RPMI8226 (cell line): ENCODE measurements around the gene ZNF672.
"Not testable (repeated sequence)": the region's sequence is repeated elsewhere in the genome, so short reads cannot be mapped to it uniquely, and the experiment has no call there.

Experiments
- DNase-seq: peaks from one replicate; pipeline ENCODE4 v3.0.0-alpha.2; 2015

ZNF672 gene

GRCh38 chr1:248837781-248838356 lies at the start of gene ZNF672:
TSS of gene ZNF672 (plus strand) at chr1:248838224. CDS start at chr1:248847275, 9,051 bp downstream.
- peak; percentile 99 for DNase-seq

GRCh38 chr1:248788327-248788726 lies 49.7 kb upstream of the ZNF672 start:
- no peak for DNase-seq

GRCh38 chr1:248789337-248789736 lies 48.7 kb upstream of the ZNF672 start:
- not testable (repeated sequence) for DNase-seq

- no peak for DNase-seq
Measured at GRCh38 chr1:248790456-248790855, 47.6 kb upstream of the ZNF672 start.

GRCh38 chr1:248791010-248791409 lies 47.0 kb upstream of the ZNF672 start:
- no peak for DNase-seq

- no peak for DNase-seq
Measured at GRCh38 chr1:248792342-248792741, 45.7 kb upstream of the ZNF672 start.

GRCh38 chr1:248793592-248793991 lies 44.4 kb upstream of the ZNF672 start:
- DNase-seq = no peak

GRCh38 chr1:248794663-248795062 lies 43.4 kb upstream of the ZNF672 start:
- not testable (repeated sequence) for DNase-seq

- no peak for DNase-seq
Measured at GRCh38 chr1:248798791-248799190, 39.2 kb upstream of the ZNF672 start.

- no peak for DNase-seq
Measured at GRCh38 chr1:248800459-248800858, 37.6 kb upstream of the ZNF672 start.

- no peak for DNase-seq
Measured at GRCh38 chr1:248802454-248802853, 35.6 kb upstream of the ZNF672 start.

GRCh38 chr1:248803501-248803900 lies 34.5 kb upstream of the ZNF672 start:
- not testable (repeated sequence) for DNase-seq

GRCh38 chr1:248804771-248805681 lies 33.0 kb upstream of the ZNF672 start:
- peak; percentile 63 for DNase-seq

- DNase-seq = no peak
Measured at GRCh38 chr1:248805876-248806275, 32.1 kb upstream of the ZNF672 start.

- DNase-seq = peak; percentile 53
Measured at GRCh38 chr1:248807067-248807737, 30.8 kb upstream of the ZNF672 start.

- DNase-seq = no peak
Measured at GRCh38 chr1:248808876-248809275, 29.1 kb upstream of the ZNF672 start.

- no peak for DNase-seq
Measured at GRCh38 chr1:248810000-248810726, 27.9 kb upstream of the ZNF672 start.

GRCh38 chr1:248810727-248811513 lies 27.1 kb upstream of the ZNF672 start:
- no peak for DNase-seq

- no peak for DNase-seq
Measured at GRCh38 chr1:248811514-248812490, 26.2 kb upstream of the ZNF672 start.

GRCh38 chr1:248812736-248813425 lies 25.1 kb upstream of the ZNF672 start:
- no peak for DNase-seq
